IPS-18c (cell line): ENCODE data around the gene DNAJC6.
"Not testable (repeated sequence)": the region's sequence is repeated elsewhere in the genome, so short reads cannot be mapped to it uniquely, and the experiment has no call there.

ENCODE experiments used
- H3K4me3 ChIP-seq: 2 replicates; pipeline ENCODE4 v1.7.0; 2013; ENCODE audit warnings: low read depth, mild to moderate bottlenecking, low read length, moderate library complexity; ENCODE audit not compliant: insufficient read depth
- H3K9me3 ChIP-seq: one replicate; pipeline ENCODE4 v1.6.1; 2013; ENCODE audit warnings: mild to moderate bottlenecking, low read length, moderate library complexity; ENCODE audit not compliant: control insufficient read depth, insufficient read depth

Gene DNAJC6

GRCh38 chr1:65378247-65378946 lies 69.1 kb downstream of the DNAJC6 start:
- Histone ChIP-seq H3K4me3 (no peak overlapping the region), H3K9me3 (no peaks in the 10 kb centered on the region)

GRCh38 chr1:65384426-65384825 lies 75.1 kb downstream of the DNAJC6 start:
- H3K4me3 ChIP-seq, H3K9me3 ChIP-seq: not testable (repeated sequence)

GRCh38 chr1:65386439-65386838 lies 77.1 kb downstream of the DNAJC6 start:
- H3K4me3 ChIP-seq = no peak overlapping the region
- H3K9me3 ChIP-seq = no peaks in the 10 kb centered on the region

- Histone ChIP-seq H3K4me3 (no peak overlapping the region), H3K9me3 (no peaks in the 10 kb centered on the region)
Measured at GRCh38 chr1:65387821-65388220, 78.5 kb downstream of the DNAJC6 start.

- Histone ChIP-seq H3K4me3 (no peak overlapping the region), H3K9me3 (no peaks in the 10 kb centered on the region)
Measured at GRCh38 chr1:65388908-65389695, 79.8 kb downstream of the DNAJC6 start.

- H3K4me3 ChIP-seq = no peak overlapping the region
- H3K9me3 ChIP-seq = no peaks in the 10 kb centered on the region
Measured at GRCh38 chr1:65392497-65392896, 83.2 kb downstream of the DNAJC6 start.

GRCh38 chr1:65393347-65393746 lies 84.0 kb downstream of the DNAJC6 start:
- Histone ChIP-seq H3K4me3 (no peak overlapping the region), H3K9me3 (no peaks in the 10 kb centered on the region)

GRCh38 chr1:65393928-65394327 lies 84.6 kb downstream of the DNAJC6 start:
- Histone ChIP-seq H3K4me3 (no peak overlapping the region), H3K9me3 (no peaks in the 10 kb centered on the region)

GRCh38 chr1:65395887-65396612 lies 86.7 kb downstream of the DNAJC6 start:
- Histone ChIP-seq H3K4me3 (no peak overlapping the region), H3K9me3 (no peaks in the 10 kb centered on the region)

- Histone ChIP-seq H3K9me3 (no peaks in the 10 kb centered on the region), H3K4me3 (no peak overlapping the region)
Measured at GRCh38 chr1:65398083-65398482, 88.7 kb downstream of the DNAJC6 start.

GRCh38 chr1:65399003-65399402 lies 89.7 kb downstream of the DNAJC6 start:
- H3K9me3 ChIP-seq = no peaks in the 10 kb centered on the region
- H3K4me3 ChIP-seq = no peak overlapping the region

GRCh38 chr1:65401612-65402011 lies 92.3 kb downstream of the DNAJC6 start:
- Histone ChIP-seq H3K9me3 (no peaks in the 10 kb centered on the region), H3K4me3 (no peak overlapping the region)

GRCh38 chr1:65404941-65405340 lies 95.6 kb downstream of the DNAJC6 start:
- H3K4me3 ChIP-seq = no peak overlapping the region
- H3K9me3 ChIP-seq = no peaks in the 10 kb centered on the region

- H3K4me3 ChIP-seq = no peak overlapping the region
- no peaks in the 10 kb centered on the region for H3K9me3 ChIP-seq
Measured at GRCh38 chr1:65407877-65408276, 98.5 kb downstream of the DNAJC6 start.

- no peak overlapping the region for H3K4me3 ChIP-seq
- no peaks in the 10 kb centered on the region for H3K9me3 ChIP-seq
Measured at GRCh38 chr1:65409314-65409713, 100.0 kb downstream of the DNAJC6 start.

- Histone ChIP-seq H3K4me3 (no peak overlapping the region), H3K9me3 (no peaks in the 10 kb centered on the region)
Measured at GRCh38 chr1:65409816-65410326, 100.5 kb downstream of the DNAJC6 start.

- H3K9me3 ChIP-seq = no peaks in the 10 kb centered on the region
- H3K4me3 ChIP-seq = no peak overlapping the region
Measured at GRCh38 chr1:65412256-65412983, 103.1 kb downstream of the DNAJC6 start.
